PC-9 (cell line): ENCODE results near the gene SLC12A1. TPM values are rescaled to one million over a fixed set of nuclear protein-coding genes. Genes with fewer than 3 reads are reported as not detected.

Experiments
- BruUV-seq: library from RNA; stranded (reverse); fragments of 400-500 nt; replicated peaks from 2 replicates; lab custom pipeline; 2021; lab: Mats Ljungman, UMichigan
- CTCF ChIA-PET: fragments of 300-600 bp; sonication (Branson Sonifier 250); formaldehyde crosslinking; loops from one replicate; lab custom pipeline; 2022; ENCODE audit warnings: antibody characterized with exemption; lab: Charles Lee
- POLR2A ChIA-PET: fragments of 300-600 bp; sonication (Branson Sonifier 250); formaldehyde crosslinking; loops from one replicate; lab custom pipeline; 2022; ENCODE audit warnings: antibody characterized with exemption; ENCODE audit not compliant: unreplicated experiment; lab: Charles Lee
- DNase-seq, 2 experiments: peaks; one replicate each; pipeline versions ENCODE4 v3.0.0 to v3.0.0-alpha.2; 2015 to 2022; ENCODE audit warnings: mixed read lengths in 1 of 2
- H2AFZ ChIP-seq: fragments of 200-600 bp; sonication (generic); 2 replicates; pipeline ENCODE4 v1.8.1; 2017; ENCODE audit warnings: antibody characterized with exemption
- H3F3A ChIP-seq: fragments of 200-600 bp; sonication (generic); 2 replicates; pipeline ENCODE4 v1.8.1; 2017; ENCODE audit warnings: antibody characterized with exemption, mild to moderate bottlenecking, low read depth; ENCODE audit not compliant: insufficient read depth
- H3K27ac ChIP-seq: fragments of 200-600 bp; sonication (generic); 2 replicates; pipeline ENCODE4 v1.6.1; 2016; ENCODE audit warnings: mixed run types
- H3K27me3 ChIP-seq: fragments of 200-600 bp; sonication (generic); 2 replicates; pipeline ENCODE4 v1.6.1; 2016; ENCODE audit warnings: low read depth, mixed run types; ENCODE audit not compliant: insufficient read depth
- H3K36me3 ChIP-seq: fragments of 200-600 bp; sonication (generic); 2 replicates; pipeline ENCODE4 v1.6.1; 2016; ENCODE audit warnings: low read depth, mixed run types
- H3K4me1 ChIP-seq: fragments of 200-600 bp; sonication (generic); replicated peaks from 2 replicates; pipeline ENCODE4 v1.6.1; 2016; ENCODE audit warnings: mixed run types; ENCODE audit not compliant: insufficient read depth
- H3K4me2 ChIP-seq: fragments of 200-600 bp; sonication (generic); 2 replicates; pipeline ENCODE4 v1.6.1; 2017; ENCODE audit warnings: mixed run types
- H3K4me3 ChIP-seq: fragments of 200-600 bp; sonication (generic); 2 replicates; pipeline ENCODE4 v1.6.1; 2016; ENCODE audit warnings: mixed run types
- H3K79me2 ChIP-seq: fragments of 200-600 bp; sonication (generic); 2 replicates; pipeline ENCODE4 v1.6.1; 2017; ENCODE audit warnings: low read depth, mixed run types
- H3K9me2 ChIP-seq: fragments of 200-600 bp; sonication (generic); 2 replicates; pipeline ENCODE4 v1.8.1; 2017; ENCODE audit warnings: mild to moderate bottlenecking; ENCODE audit not compliant: insufficient read depth
- H3K9me3 ChIP-seq: fragments of 200-600 bp; sonication (generic); 2 replicates; pipeline ENCODE4 v1.8.1; 2016; ENCODE audit warnings: low read depth; ENCODE audit not compliant: insufficient read depth
- H4K20me1 ChIP-seq: fragments of 200-600 bp; sonication (generic); 2 replicates; pipeline ENCODE4 v1.8.1; 2017; ENCODE audit not compliant: insufficient read depth
- CTCF ChIP-seq: fragments of 200-600 bp; sonication (generic); conservative IDR thresholded peaks from 2 replicates; pipeline ENCODE4 v1.6.1; 2017; ENCODE audit warnings: mixed run types, antibody characterized with exemption, mild to moderate bottlenecking, moderate library complexity
- EZH2 ChIP-seq: fragments of 200-600 bp; sonication (generic); IDR thresholded peaks from 2 replicates; pipeline ENCODE4 v1.8.0; 2017; ENCODE audit warnings: antibody characterized with exemption, low read depth
- intact Hi-C: fragments of 100-400 bp; cut with micrococcal nuclease; formaldehyde crosslinking; loops from one replicate; pipeline ENCODE4 v1.10.0; 2022; ENCODE audit not compliant: unreplicated experiment
- total RNA-seq: library from RNA; stranded (reverse); gene quantifications from 2 replicates; pipeline ENCODE4 v1.2.3, GENCODE V29; 2021

SLC12A1 gene
- total RNA-seq, 1 experiment from 2014 or later: not detected

DNA sequence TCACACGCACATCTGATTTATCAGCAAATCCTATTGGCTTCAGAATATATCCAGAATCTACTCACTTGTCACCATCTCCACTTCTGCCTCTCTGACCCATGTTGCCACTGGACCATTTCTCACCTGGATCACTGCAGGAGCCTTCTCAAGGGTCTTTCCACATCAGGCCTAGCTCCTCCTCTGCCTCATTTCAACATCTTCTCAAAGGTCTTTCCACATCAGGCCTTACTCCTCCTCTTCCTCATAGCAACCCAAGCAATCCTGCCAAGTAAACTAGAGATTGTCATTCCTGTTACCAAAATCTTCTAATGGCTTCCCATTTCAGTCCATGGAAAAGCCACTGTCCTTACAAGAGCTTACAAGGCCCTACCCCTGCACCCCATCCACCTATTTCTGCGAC is 107.1 kb downstream of the SLC12A1 start:
- POLR2A ChIA-PET: no interaction called here
- Histone ChIP-seq H3K9me3 (no peaks in the 10 kb centered on the region), H3K79me2 (no peaks in the 10 kb centered on the region), H2AFZ (no peak overlapping the region), H3K9me2 (no peaks in the 10 kb centered on the region), H4K20me1 (no peaks in the 10 kb centered on the region), H3K27me3 (no peaks in the 10 kb centered on the region), H3K27ac (no peak overlapping the region), H3K36me3 (no peaks in the 10 kb centered on the region), H3F3A (no peaks in the 10 kb centered on the region), H3K4me1 (no peaks in the 10 kb centered on the region), H3K4me2 (no peak overlapping the region), H3K4me3 (no peak overlapping the region)
- intact Hi-C loops: no loop called here
- TF ChIP-seq CTCF (no peak), EZH2 (no peak)
- BruUV-seq: no TSS peak
- CTCF ChIA-PET: no interaction called here
- no peak for DNase-seq

DNA sequence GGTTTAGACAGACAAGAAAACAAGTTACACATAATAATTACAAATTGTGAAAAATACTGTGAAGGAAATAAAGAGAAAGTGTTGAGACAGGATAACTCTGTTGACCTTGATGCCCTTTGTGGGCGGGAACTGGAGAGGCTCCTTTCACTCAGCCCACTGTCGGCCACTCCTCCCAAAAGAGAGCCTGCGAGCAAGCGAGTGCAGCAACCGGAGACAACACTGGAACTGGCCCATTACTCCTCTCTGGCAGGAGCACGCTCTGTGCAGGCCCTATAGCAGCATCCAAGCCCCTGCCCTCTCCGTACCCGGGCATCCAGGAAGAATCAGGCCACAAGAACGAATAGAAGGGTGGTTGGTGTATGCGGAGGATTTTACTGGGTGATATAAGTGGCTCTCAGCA is 108.9 kb downstream of the SLC12A1 start:
- no peak for TF ChIP-seq CTCF
- TF ChIP-seq EZH2: no peak
- intact Hi-C loops: no loop called here
- H2AFZ ChIP-seq: no peak overlapping the region
- H4K20me1 ChIP-seq: no peaks in the 10 kb centered on the region
- no peak for DNase-seq
- no peaks in the 10 kb centered on the region for H3K9me2 ChIP-seq
- no peaks in the 10 kb centered on the region for H3K36me3 ChIP-seq
- no peaks in the 10 kb centered on the region for H3F3A ChIP-seq
- H3K27me3 ChIP-seq: no peaks in the 10 kb centered on the region
- no peak overlapping the region for H3K4me3 ChIP-seq
- ChIA-PET CTCF (no interaction called here), POLR2A (no interaction called here)
- no peak overlapping the region for H3K27ac ChIP-seq
- no peaks in the 10 kb centered on the region for H3K4me1 ChIP-seq
- BruUV-seq: no TSS peak
- no peaks in the 10 kb centered on the region for H3K79me2 ChIP-seq
- H3K4me2 ChIP-seq: no peak overlapping the region
- no peaks in the 10 kb centered on the region for H3K9me3 ChIP-seq

DNA sequence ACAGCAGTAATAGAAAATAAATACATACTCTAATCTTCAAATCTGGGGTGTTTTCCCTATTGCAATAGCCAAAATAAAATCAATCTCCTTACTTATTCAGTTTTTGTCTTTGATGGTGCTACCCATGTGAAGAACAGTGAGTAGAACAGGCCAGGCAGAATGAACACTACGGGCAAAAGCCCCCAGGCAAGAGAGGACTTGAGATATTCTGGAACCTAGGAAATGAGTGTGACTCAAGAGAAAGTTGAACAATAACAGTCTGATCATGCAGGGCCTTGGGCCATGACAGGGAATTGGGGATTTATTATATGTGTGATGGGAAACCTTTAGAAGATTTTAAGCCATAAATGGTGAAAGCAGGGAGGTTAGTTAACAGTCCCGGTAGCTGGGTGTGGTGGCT is 111.1 kb downstream of the SLC12A1 start:
- ChIA-PET CTCF (no interaction called here), POLR2A (no interaction called here)
- H3K9me3 ChIP-seq: no peaks in the 10 kb centered on the region
- H3K4me3 ChIP-seq: no peak overlapping the region
- no peak overlapping the region for H3K27ac ChIP-seq
- no peaks in the 10 kb centered on the region for H3K36me3 ChIP-seq
- no peaks in the 10 kb centered on the region for H3K79me2 ChIP-seq
- no peaks in the 10 kb centered on the region for H3F3A ChIP-seq
- no peaks in the 10 kb centered on the region for H3K4me1 ChIP-seq
- H2AFZ ChIP-seq: no peak overlapping the region
- TF ChIP-seq EZH2 (no peak), CTCF (no peak)
- H4K20me1 ChIP-seq: no peaks in the 10 kb centered on the region
- intact Hi-C loops: no loop called here
- H3K9me2 ChIP-seq: no peaks in the 10 kb centered on the region
- DNase-seq: no peak
- no peaks in the 10 kb centered on the region for H3K27me3 ChIP-seq
- no TSS peak for BruUV-seq
- H3K4me2 ChIP-seq: no peak overlapping the region
